Measurements from ENCODE around the gene FHIP1B.

The FHIP1B gene

DNA sequence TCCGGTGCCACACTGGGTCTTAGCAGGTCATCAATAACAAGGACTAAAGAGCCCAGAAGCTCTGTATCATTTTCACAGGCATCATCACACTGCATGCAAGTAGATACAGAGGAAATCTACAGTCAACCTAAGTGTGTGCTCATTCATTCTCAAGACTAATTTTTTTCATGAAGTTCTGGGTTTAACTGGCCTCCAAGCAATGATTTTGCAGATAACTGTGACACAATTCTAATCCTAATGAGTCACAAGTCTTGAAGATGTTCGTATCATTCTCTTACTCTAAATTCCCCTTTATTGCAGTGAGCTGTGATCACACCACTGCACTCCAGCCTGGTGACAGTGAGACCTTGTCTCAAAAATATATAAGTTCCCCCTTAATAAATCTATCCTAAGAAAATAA is 33.0 kb downstream of the FHIP1B start:
- DNase-seq (ENCODE audit: low read depth) = no peak

DNA sequence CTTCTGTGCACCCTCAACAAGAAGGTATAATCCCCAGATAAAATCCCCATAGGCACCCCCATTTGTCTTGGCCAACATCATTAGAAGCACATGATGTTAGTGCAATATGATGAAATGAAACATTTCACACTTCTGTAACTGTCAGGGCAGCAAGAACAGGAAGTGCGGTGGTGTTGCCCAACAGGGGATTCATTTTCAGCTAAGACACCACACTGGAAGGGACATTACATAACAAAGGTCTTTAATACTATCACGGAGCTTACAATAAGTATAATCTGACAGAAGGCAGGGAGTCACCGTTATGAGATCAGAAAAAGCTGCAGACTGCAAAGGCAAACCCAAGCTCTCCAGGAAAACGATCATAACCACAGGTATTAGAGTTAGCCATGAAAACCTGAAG is 33.5 kb downstream of the FHIP1B start:
- DNase-seq (ENCODE audit: low read depth) = no peak

DNA sequence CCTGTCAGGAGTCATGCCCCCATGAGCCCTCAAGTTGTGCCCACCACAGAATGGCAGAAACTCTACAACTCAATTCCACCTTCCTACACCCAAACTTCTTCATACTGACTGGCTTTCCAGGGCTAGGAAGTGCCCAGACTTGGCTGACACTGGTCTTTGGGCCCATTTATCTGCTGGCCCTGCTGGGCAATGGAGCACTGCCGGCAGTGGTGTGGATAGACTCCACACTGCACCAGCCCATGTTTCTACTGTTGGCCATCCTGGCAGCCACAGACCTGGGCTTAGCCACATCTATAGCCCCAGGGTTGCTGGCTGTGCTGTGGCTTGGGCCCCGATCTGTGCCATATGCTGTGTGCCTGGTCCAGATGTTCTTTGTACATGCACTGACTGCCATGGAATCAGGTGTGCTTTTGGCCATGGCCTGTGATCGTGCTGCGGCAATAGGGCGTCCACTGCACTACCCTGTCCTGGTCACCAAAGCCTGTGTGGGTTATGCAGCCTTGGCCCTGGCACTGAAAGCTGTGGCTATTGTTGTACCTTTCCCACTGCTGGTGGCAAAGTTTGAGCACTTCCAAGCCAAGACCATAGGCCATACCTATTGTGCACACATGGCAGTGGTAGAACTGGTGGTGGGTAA is 35.1 kb downstream of the FHIP1B start, which contains the start of gene OR52W1:
Gene OR52W1, plus strand, starts transcription at position 51 of the 637 bp plus-strand sequence. Its CDS starts 0 bp downstream, at position 51.
- no peak for DNase-seq (ENCODE audit: low read depth)

DNA sequence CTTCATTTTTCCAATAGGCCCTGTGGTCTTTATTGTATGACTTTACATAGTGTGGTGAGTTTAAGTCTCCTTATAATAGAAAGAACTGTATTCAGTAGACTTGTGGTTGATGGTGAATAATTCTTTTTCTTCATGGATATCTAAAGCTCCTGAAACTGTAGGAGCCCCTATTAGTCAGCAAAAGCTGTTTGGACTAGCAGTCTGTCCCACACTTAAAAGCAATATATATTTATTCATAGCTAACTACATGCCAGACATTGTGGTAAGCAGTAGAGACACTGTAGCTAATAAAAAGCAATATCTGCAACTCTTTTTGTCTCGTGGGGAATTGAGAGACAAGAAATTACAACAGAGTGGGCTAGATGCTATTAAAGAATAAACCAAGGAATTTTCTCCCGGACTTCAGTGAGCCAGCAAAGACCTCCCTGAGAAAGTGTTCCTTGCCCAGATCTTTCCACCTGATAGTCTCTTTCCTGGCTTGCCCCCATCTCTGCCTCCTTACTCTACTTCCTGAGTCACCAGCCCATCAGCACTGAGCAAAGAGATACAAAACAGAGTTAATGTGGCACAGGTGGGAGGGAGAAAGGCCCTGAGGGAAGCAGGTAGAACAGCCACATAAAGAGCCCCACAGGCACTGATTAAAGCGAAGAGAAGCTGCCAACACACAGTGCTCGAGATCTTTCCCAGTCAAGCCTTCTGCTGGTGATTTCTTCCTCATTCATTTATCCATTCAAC is 36.8 kb downstream of the FHIP1B start:
- no peak for DNase-seq (ENCODE audit: low read depth)

DNA sequence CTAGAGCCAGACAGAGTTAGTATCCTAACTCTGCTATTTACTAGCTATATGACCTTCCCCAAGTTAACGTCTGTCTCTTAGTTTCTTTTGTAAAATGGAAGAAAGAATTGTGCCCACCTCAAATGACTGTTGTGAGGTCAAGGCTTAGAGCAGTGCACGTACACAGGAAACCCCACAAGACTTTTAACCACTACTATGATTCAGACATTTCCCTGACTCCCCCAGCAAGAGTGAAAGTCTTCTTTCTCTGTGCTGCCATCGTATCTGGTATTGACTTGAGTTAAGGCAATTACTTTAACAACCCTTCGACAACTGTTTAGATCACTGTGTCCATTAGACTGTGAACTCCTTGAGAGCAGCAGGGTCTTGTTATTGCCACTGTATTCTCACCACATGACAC is 38.0 kb downstream of the FHIP1B start:
- no peak for DNase-seq (ENCODE audit: low read depth)

DNA sequence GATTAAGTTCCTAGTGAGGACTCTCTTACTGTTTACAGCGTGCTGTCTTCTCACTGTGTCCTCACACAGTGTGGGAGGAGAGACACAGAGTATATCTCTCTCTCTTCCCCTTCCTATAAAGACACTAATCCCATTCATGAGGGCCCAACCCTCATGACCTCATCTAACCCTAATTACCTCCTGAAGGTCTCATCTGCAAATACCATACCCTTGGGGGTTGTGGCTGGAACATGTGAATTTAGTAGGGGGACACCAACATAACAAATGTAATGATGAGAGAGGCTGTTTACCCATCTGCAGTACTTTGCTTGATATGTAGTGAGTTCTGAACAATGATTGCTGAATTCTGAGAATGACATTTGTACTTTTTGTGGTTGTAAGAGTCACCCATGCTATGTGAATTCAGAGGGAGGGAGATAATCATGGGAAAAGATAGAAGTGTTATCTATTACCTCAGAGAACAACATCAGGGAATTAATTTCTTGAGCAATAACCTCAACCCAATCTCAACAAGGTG is 40.3 kb downstream of the FHIP1B start:
- DNase-seq (ENCODE audit: low read depth) = no peak

DNA sequence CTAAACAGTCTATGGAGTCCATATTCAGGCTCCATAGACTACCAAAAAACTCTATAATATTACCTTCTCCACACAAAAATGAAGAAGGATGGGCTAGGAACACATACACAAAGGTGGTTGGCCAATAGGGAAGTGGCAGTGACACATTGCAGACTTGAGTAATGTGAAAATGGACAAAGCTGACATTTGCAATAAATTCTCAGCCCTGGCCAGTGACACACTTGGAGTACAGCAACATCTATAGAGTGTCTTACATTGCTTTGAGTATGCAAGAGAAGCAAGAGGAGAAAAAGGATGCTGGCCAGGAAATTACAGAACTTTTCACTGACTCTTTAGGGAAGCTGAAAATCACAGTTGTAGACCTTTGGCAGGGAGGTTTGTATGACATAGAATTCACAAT is 42.7 kb downstream of the FHIP1B start:
- no peak for DNase-seq (ENCODE audit: low read depth)

DNA sequence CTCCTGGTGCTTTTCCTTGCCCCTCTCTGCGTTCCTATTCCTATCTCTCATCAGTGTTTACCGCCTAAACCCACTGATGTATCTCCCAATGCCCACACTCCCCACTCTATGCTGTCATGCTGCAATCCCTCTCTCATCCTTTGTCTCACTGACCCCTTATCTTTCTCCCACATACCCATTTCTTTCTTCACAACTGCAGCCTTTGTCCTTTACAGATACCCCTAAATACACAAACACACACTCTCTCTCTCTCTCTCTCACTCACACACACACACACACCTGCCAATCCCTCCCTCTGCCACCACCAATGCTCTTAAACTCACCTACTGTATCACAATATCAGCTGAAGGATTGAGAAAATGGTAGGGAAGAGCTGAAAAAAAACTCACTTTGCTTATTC is 59.0 kb downstream of the FHIP1B start:
- no peak for DNase-seq (ENCODE audit: low read depth)

DNA sequence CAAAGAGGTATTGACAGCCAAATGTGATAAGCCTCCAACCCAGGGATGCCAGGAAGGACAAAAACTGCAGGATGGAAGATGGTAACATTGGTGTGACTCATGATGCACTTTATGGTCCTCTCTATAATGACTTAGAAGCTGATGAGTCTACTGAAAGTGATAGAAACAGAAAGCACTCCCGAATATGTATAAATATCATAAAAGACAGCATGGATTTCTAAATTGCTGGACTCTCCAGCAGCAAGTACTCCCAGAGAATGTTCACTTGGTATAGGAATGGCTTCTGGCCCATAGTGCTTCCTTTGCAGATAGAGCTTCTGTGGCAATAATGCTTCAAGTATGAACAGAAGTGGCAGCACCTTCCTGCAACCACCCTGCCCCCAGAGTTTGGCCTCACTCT is 64.2 kb downstream of the FHIP1B start, which contains the start of gene OR52B2:
Gene OR52B2, minus strand, starts transcription at position 101 of the 400 bp plus-strand sequence. Its CDS starts 0 bp downstream, at position 101.
- no peak for DNase-seq (ENCODE audit: low read depth)
